Superior temporal gyrus (tissue), 1 donor: ENCODE results near the gene CCDC6.
"Not testable (repeated sequence)": the region's sequence is repeated elsewhere in the genome, so short reads cannot be mapped to it uniquely, and the experiment has no call there.

Experiments
- DNase-seq: peaks from one replicate; pipeline ENCODE4 v3.0.0-alpha.2; 2016; ENCODE audit errors: extremely low spot score

Gene CCDC6

DNA sequence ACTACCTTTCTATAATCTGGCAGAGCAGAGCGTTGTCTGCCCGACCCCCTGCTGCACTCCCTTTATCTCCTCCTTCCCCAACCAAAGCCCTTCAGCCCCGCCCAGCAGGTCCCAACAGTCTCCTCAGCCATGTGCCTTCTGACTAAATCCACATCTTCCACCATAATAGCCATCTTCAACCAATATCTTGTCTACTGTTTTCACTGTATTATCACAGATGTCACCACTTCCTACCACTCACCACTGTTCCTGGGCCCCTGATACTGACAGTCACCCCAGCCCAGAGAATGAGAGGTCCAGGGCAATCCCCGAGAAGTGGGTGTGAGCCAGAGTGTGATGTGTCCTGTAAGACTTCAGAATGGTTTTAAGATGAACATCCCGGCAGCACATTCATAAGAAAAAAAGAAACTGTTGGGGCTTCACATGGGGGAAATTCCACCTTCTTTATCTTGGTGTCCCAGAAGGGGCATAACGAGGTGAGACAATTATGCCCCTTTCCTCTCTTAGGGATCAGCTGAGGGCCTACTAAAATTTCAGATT is 25.3 kb downstream of the CCDC6 start:
- DNase-seq: no peak

DNA sequence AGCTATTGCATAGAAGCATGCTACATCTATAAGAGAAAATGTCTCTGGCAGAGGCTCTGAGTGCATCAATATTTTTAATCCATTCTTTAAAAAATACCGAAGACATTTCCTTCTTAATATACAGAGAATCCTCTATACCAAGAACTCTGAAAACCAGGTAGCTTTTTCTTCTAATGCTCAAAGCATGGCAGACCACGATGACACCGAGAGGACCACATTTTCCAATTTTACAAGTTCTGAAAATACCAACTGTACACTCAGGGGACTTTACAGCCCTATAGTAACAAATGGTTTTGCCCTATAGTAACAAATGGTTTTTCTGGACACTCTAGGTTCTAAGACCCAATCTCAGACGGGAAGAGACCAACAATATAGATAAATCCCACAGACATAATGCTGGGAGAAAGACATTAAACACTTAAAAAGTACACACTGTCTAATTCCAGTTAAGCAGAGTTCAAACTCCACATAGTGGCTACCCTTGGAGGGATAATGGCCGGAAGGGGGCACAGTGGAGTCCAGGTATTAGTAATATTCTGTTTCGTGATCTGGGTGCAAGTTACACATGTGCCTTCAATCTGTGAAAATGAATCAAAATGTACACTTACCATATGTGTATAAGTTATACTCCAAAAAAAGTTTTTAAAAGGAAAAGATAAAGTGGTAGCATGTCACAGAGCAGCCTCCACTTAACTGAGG is 26.2 kb downstream of the CCDC6 start:
- no peak for DNase-seq

DNA sequence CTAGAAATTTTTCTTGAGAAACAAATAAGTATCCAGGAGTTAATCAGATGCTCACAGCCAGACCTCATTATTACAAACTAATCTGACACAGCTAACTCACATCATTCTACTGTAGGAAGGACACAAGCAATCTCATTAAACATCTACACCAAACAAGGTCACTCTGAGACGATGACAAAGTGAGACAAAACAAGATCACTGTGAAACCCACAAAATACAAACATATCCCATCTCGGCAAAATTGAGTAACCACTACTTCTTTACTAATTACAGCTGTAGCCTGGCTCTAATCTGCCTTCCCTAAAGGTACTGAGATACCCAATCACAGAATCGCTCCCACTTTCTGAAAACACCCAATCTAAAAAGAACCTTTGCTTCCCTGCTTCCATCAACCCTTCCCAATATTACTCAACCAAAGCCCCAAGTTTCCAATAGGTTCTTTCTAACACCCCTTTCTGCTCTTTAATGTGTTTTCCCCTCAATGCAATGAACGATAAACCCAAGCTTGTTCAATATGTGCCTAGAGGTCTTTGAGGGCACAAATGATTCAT is 26.9 kb downstream of the CCDC6 start:
- no peak for DNase-seq

DNA sequence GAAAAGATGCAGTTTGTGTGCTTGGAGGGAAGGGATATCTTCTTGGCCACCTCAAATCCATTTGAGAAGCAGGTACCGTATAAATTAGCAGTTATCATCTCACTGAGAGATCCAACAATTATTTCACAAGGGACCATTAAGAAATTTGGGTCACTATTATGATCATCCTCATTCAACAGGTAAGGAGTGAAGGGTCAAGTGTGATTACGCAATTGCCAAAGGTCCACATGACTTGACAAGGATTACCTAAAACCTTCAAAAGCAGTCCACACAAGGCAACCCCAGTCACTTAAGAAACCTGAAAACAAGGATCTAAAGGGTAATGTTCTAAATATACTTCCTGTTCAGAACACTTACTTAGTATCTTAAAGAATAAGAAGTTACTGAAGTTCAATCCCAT is 27.4 kb downstream of the CCDC6 start:
- no peak for DNase-seq

DNA sequence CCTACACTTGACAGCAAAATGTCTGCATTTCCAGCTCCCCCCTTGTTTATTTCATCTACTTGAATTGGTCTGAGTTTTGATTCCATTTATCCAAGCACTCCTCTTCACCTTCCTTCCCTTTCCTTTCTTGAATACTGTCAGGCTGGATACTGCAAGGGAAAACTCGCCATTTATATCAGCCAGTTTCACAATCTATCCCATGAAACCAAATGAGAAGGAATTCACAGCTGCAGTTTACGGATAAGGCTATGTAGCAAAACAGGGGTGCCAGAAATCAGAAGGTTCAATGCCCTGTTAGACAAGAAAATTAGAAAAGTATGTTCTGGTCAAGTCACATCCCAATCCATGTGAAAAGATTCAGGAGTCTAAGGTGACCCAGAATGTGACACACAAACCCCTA is 28.1 kb downstream of the CCDC6 start:
- DNase-seq: no peak

DNA sequence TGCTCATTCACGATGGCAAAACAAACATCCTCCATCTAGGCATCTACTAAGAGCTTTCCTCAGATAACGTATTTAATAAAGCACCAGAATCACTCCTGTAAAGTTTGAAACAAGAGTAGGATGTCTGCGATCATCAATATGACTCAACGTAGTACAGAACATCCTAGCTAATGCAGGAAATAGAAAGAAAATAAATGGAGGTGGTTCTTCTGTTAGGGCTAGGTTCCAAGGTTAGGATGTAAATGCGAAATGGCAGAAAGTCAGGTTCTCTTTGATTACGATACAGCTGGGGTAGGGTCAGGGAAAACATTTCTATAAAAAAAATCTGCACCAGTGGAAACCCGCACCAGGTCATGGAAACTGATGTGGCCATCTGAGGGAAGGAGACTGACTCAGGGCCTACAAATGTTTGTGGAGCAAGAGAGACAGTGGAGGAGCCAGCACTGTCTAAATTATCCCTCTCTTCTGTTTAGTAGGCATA is 29.1 kb downstream of the CCDC6 start:
- DNase-seq: no peak

DNA sequence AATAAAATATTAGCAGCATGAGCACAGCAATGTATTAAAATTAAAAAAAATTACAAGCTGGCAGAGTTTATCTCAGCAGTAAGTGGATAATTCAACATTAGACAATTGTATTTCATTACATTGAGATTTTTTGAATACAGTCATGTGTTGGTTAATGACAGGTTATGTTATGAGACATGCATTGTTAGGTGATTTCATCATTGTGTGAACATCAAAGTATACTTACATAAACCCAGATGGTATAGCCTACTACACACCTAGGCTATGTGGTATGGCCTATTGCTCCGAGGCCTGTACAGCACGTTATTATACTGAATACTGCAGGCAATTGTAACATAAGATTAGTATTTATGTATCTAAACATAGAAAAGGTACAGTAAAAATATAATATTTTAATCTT is 29.7 kb downstream of the CCDC6 start:
- no peak for DNase-seq

DNA sequence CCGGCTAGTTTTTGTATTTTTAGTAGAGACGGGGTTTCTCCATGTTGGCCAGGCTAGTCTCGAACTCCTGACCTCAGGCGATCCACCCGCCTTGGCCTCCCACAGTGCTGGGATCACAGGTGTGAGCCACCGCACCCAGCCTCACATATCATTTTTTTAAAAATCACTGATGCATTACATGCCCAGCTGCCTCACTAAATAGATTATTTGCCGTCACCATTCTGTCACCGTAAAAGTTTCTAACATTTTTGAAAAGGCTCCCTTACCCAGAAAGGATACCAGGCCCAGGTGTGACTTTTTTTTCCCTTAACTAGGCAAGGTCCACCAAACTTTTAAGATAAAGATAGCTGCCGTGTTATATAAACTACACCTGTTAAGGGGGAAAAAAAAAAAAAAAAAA is 30.1 kb downstream of the CCDC6 start:
- not testable (repeated sequence) for DNase-seq

DNA sequence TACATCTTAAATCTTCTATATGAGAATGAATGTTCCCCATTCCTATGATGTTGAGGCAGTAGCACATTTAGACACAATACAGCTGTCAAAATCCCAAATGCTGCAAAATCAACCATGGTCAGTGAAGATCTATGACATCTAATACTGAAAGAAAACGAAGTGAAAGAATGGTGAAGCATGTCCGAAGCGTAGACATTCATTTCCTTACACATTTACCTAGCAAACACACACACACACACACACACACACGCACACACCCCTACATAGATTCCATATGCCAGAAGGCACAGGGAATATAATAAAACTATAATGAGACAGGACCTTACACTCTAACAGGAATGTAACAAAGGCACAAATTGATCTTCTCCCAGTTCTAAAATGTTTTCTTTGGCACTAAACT is 32.5 kb downstream of the CCDC6 start:
- DNase-seq: no peak

DNA sequence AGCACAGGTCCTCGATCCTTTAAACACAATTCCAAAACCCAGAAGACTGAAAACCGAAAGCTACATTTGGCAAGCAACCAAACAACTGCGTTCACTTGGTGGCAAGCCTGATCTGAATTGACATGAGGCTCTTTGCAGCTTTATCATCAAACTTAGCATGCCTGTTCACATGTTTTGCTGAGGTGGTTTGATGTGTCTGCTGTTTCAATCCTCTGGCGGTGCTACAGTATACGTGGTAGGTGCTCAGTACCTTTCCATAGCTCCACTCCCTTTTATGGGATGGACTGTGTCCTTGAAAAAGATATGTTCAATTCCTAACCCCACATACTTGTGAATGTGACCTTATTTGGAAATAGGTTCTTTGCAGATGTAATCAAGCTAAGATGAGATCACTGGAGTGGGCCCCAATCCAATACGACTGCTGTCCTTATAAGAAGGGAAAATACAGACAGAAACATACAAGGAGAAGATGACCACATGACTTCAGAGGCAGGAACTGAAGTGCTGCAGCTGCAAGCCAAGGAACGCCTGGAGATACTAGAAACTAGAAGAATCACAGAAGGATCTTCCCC is 33.4 kb downstream of the CCDC6 start:
- no peak for DNase-seq

DNA sequence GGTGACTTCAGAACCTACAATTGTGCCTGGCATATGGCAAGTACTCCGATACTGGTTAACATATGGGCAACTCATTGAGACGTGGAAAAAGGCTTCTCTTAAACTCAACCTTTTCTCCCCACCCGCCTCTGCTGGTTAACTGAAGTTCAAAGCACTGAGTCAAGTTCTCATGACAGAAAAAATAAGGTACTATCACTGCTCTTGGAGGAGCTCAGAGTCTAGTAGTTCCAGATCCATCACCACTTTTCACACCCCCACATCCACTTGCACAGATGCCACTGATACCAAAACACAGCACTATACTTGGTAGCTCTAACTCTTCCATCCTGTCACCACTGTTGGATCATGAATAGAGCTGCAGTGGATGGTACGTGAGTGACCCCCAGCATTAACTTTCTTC is 36.2 kb downstream of the CCDC6 start:
- no peak for DNase-seq

DNA sequence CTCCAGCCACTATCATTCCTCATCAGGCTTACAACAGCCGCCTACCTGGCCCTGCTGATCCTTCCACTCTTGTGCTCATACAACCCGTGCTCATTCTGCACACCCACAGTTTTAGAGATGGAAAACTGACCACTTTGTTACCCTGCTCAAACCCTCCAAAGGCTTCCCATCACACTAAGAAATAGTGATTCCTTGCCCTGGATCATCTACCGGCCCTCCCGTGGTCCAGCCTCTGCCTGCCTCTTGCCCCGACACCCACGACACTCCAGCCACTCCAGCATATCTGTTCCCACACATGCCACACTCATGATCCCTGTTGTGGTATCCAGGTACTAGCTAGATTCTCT is 36.8 kb downstream of the CCDC6 start:
- no peak for DNase-seq

DNA sequence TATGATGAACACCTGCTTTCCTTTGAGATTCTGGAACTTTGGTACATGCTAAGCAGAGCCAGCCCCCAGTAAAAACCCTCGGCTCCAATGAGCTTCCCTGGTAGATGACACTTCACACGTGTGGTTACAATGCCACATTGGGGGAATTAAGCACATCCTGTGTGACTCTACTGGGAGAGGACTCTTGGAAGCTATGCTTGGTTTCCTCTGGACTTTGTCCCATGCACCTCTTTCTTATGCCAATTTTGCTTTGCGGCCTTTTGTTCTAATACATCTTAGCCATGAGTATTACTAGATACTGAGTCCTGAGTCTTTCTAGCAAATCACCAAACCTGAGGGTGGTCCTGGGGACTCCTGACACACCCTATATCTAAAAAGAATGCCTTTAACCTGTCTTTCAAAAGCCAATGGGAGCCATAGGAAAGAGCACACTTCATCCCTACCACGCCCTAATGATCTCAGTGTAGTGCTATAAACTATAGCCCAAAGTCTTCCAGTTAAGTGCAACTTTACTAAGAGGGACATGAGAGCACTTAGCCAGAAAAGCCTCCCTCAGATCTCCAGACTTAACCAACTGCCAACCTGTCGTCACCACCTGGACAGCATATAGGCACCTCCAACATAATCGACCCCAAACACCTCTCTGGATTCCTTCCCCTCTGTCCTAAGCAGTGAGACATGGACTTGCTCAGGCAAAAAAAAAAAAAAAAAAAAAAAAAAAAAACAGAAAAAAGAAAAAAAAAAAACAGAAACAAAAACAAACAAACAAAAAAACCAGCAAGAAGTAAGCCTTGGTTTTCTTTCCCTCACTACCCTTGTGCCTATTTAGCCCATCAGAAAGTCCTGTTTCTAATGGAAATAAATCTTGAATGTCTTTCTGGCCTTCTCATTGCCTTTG is 37.4 kb downstream of the CCDC6 start:
- no peak for DNase-seq

DNA sequence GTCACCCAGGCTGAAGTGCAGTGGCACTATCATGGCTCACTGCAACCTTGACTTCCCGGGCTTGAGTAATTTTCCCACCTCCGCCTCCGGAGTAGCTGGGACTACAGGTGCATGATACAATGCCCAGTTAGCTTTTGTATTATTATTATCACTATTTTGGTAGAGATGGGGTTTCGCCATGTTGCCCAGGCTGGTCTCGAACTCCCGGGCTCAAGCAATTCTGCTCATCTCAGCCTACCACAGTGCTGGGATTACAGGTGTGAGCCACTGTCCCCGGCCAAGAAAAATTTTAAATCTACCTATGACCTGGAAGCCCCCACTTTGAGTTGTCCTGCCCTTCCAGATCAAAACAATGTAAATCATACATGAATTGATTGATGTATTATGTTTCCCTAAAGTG is 38.8 kb downstream of the CCDC6 start:
- DNase-seq: no peak

DNA sequence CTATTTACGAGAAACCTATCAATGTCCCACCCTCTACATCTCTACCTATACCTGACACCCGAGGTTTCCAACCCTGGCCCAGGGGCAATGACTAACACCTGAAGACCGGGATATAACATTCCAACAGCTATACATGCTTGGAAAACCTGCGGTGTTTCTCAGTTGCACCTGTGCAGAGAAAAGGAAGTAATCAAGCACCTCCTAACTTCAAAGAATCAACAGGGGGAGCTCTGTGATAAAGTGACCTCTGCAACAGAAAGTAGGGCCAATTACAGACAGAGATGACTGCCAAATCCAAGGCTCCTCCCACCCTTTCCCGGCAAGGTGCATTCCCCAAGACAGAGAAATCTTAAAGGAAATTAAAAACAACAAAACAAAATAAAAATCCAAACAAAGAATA is 41.3 kb downstream of the CCDC6 start:
- no peak for DNase-seq

DNA sequence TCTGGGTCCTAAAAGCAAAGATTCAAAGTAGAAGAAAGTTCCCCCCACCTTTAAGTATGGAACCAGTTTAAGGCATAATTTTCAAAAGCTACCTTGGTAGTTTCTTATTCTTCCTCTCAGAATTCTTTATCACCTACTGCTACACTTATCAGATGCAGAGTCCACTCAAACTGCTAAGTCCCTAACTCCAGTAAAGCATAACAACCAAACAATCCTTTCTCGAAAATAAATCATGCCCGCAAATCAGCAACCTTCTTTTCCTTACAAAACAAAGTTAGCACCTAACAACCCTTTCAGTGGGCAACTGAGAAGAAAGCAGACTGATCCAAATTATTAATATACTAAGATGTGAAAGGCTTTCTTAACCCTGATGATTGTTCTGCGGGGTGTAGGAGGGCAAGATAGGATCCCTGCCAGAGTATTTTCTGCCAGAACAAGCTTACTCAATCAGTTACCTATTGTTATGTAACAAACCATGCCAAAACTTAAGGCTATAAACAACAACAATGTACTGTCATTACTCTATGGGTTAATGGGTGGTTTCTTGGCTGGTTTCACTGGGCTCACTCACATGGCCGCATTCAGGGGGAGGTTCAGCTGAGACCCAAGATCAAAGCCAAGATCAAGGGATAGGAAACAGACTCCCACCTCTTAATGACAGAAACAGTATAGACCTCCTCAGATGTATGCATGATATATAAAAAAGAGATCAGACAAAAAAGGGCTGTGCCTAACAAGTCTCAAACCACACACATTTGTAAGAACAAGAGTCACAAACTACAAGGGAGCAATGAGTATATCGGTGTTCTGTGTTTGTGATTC is 42.0 kb downstream of the CCDC6 start:
- DNase-seq: no peak

DNA sequence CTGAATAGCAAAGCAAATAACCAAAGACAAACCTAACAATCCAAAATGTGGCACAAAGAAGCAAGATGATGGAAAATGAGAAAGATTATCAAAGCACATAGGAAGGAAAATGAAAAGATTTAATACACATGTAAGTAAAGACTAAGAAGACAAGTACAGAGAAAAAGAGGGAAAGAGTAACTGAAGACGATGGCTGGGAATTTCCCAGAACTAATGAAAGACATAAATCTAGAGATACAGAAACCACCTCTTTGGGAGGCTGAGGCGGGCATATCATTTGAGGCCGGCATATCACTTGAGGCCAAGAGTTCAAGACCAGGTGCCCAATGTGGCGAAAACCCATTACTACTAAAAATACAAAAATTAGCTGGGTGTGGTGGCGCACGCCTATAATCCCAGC is 46.8 kb downstream of the CCDC6 start:
- DNase-seq: no peak

DNA sequence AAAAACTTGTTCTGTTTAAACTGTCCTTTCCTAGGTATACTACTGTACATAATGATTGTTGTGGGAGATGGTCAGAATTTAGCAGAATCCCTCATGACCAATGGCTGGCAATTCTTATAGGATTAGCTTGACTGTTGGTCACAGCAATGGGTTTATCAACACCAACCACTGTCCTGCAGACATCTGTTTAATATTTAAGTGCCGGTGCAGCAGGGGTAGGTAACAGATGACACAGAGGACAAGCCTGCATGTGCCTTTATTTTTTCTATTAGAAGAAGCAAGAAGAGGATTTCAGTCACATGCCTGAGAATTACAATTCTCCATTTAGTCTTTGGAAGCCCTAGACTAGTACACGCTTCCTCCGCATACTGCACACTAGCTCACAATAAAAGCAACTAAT is 48.4 kb downstream of the CCDC6 start:
- DNase-seq: no peak

DNA sequence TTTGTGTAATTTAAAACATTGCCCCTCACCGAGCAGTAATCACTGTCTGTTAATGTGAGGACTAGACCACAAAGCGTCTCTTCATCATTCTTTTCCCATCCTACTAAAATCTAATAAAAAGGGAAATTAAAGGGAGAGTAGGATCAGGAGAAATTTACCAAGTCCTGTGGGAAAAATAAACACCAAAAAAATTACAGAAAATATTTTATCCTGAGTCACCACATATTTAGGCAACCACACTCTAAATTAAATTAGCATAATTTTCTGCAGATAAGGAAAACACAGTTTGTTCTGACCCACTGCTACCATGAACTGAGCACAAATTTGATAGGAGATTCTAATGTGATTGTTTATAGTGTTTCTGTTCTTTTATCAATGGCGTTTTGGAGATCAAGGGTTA is 49.3 kb downstream of the CCDC6 start:
- no peak for DNase-seq

DNA sequence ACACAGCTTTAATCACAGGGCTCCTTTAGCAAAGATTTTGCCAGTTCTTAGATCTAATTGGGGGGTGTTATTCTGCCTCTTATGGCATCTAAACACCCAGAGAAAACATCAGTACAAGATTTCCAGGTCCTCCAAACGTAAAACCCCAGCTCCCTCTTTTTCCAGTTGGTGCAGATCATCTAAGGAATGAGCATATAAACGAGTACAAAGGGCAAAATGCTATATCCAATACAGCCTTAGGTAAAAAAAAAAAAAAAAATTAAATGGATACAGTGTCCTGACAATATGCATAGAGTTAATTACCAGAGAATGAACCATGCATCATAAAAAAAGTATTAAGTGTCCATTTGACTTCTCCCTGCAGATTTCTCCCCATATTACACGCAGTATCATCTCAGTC is 50.3 kb downstream of the CCDC6 start:
- DNase-seq: no peak

DNA sequence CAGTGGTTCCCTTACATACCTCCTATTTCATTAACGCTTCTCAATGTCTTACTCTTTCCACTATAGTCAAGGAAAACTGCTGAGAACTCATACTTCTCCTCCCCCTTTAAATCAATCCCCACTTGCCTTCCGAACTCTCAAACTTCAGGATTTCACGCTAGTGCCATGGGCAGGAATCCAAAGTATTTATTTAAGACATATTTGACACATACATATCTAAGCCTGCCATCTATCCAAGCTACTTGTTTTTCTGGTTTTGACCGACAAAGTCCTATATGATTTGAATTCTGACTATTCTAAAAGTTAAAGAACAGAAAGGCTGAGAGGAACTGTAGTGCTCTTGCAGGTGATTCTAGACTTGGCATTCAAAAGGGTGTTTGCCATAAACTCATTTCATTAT is 51.8 kb downstream of the CCDC6 start:
- no peak for DNase-seq

DNA sequence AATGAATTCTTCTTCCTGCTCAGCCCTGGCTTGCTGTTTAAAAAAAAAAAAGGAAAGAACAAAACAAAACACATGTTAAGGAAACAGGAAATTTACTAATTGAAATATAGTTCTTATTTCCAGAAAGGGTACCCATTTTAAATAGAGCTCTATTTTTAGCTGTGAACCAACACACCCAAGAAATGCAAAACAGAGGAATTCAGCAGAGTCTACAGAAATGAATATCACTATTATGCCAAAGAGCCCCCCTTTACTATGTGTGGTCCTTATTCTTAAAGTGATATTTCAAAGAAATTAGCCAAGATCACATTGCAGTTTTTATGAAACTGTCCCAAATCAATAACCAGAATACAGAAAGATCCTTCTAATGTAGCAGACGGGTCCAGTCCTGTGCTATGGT is 53.7 kb downstream of the CCDC6 start:
- no peak for DNase-seq
